HFF-Myc (cell line): ENCODE measurements around the gene PTPRE.

Experiments
- DNase-seq: peaks from one replicate; pipeline ENCODE4 v3.0.0-alpha.2; 2011; ENCODE audit warnings: low read depth; ENCODE audit errors: extremely low read depth
- H3K4me3 ChIP-seq: replicated peaks from 2 replicates; pipeline ENCODE4 v1.5.1; 2011; ENCODE audit warnings: low read depth, mild to moderate bottlenecking, control low read depth, low read length
- CTCF ChIP-seq: IDR thresholded peaks from 2 replicates; pipeline ENCODE4 v1.5.1; 2012; ENCODE audit warnings: mild to moderate bottlenecking, low read depth, low read length, control low read depth; ENCODE audit errors: missing control alignments

The PTPRE gene

DNA sequence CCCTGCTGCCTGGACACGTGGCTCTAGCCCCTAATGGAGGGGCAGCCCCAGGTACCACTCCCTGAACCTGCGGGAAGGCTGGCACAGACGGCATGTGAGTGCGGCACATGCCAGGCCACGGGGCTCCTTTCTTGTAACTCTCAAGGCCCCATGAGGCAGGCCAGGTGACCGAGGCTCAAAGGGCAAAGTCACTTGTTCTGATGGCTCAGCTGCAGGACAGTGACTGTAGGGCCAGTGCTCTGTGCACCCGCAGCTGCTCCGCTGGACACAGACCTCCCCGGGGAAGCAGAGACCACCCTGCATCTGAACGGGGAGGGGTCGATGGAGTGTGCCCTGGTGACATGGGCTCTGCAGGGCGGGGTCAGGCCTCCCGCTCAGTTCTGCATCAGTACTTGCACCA is 55.3 kb downstream of the PTPRE start:
- no peak for DNase-seq
- H3K4me3 ChIP-seq = no peak overlapping the region
- no peak for TF ChIP-seq CTCF

GRCh38 chr10:127963136-127963535 is 56.2 kb downstream of the PTPRE start:
- no peak for TF ChIP-seq CTCF
- DNase-seq = no peak
- H3K4me3 ChIP-seq = no peak overlapping the region

- DNase-seq = no peak
- no peak for TF ChIP-seq CTCF
- H3K4me3 ChIP-seq = no peak overlapping the region
These were observed 57.7 kb downstream of the PTPRE start for GRCh38 chr10:127964621-127965020.

DNA sequence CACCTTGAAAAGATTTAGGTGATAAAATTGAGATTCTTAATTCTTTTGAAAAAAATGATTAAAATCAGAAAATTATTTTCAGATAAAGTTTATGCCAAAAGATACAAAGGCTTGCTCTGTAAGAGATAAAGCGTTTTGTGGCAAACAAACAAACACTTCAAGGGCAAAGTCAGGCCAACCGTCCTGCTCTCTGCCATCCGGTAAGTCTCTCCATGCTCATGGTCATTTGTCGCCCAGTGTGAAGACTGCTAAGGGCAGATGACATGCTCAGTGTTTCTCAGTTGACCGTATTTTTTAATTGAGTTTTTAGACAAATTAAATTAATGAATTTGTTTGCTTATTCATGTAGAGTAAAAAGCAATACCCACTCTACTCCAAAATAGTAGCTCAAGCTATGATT is 60.0 kb downstream of the PTPRE start:
- no peak for DNase-seq
- no peak overlapping the region for H3K4me3 ChIP-seq
- TF ChIP-seq CTCF = no peak

GRCh38 chr10:127968027-127968441 is 61.1 kb downstream of the PTPRE start:
- no peak overlapping the region for H3K4me3 ChIP-seq
- TF ChIP-seq CTCF = no peak
- DNase-seq = no peak

- TF ChIP-seq CTCF = no peak
- DNase-seq = no peak
- H3K4me3 ChIP-seq = no peak overlapping the region
These were observed 61.8 kb downstream of the PTPRE start for GRCh38 chr10:127968659-127969058.
